ENCODE measurements around the gene DUS2.

DUS2 gene

GRCh38 chr16:68077866-68078700 lies 55.0 kb downstream of the DUS2 start:
- no peak for DNase-seq (ENCODE audit: low read depth in 2 of 2)

- no peak for DNase-seq (ENCODE audit: low read depth in 2 of 2)
Measured at GRCh38 chr16:68078701-68079375, 55.8 kb downstream of the DUS2 start.

GRCh38 chr16:68079376-68079625 lies 56.2 kb downstream of the DUS2 start:
- no peak for DNase-seq (ENCODE audit: low read depth in 2 of 2)

GRCh38 chr16:68079626-68080344 lies 56.7 kb downstream of the DUS2 start:
- DNase-seq (ENCODE audit: low read depth in 2 of 2), result no peak

GRCh38 chr16:68081861-68082628 lies 59.0 kb downstream of the DUS2 start:
- DNase-seq (ENCODE audit: low read depth in 2 of 2), result no peak

- DNase-seq (ENCODE audit: low read depth in 2 of 2), result no peak
Measured at GRCh38 chr16:68082629-68083238, 59.6 kb downstream of the DUS2 start.

- no peak for DNase-seq (ENCODE audit: low read depth in 2 of 2)
Measured at GRCh38 chr16:68083239-68083781, 60.2 kb downstream of the DUS2 start.

GRCh38 chr16:68083861-68084503 lies 60.9 kb downstream of the DUS2 start:
- no peak for DNase-seq (ENCODE audit: low read depth in 2 of 2)

GRCh38 chr16:68084504-68085258 lies 61.6 kb downstream of the DUS2 start:
- DNase-seq (ENCODE audit: low read depth in 2 of 2), result peak; percentile 57 to 61

GRCh38 chr16:68085259-68086071 lies 62.4 kb downstream of the DUS2 start, which contains the start of gene NFATC3:
TSS of gene NFATC3 (plus strand) at chr16:68085370. CDS start at chr16:68085682, 312 bp downstream.
- peak; percentile 94 for DNase-seq (ENCODE audit: low read depth in 2 of 2)

- DNase-seq (ENCODE audit: low read depth in 2 of 2), result no peak
Measured at GRCh38 chr16:68086336-68086841, 63.3 kb downstream of the DUS2 start.

GRCh38 chr16:68086860-68087268 lies 63.8 kb downstream of the DUS2 start:
- DNase-seq (ENCODE audit: low read depth in 2 of 2), result no peak

- DNase-seq (ENCODE audit: low read depth in 2 of 2), result no peak
Measured at GRCh38 chr16:68087688-68088087, 64.6 kb downstream of the DUS2 start.

GRCh38 chr16:68088130-68088972 lies 65.3 kb downstream of the DUS2 start:
- no peak for DNase-seq (ENCODE audit: low read depth in 2 of 2)

GRCh38 chr16:68089067-68089466 lies 66.0 kb downstream of the DUS2 start:
- DNase-seq (ENCODE audit: low read depth in 2 of 2), result no peak

- no peak for DNase-seq (ENCODE audit: low read depth in 2 of 2)
Measured at GRCh38 chr16:68090130-68090529, 67.0 kb downstream of the DUS2 start.

GRCh38 chr16:68090533-68090932 lies 67.4 kb downstream of the DUS2 start:
- no peak for DNase-seq (ENCODE audit: low read depth in 2 of 2)

All from fibroblast of skin of left quadriceps (primary cell).